ENCODE data around the gene LCAT. TPM values are rescaled to one million over a fixed set of nuclear protein-coding genes. Genes with fewer than 3 reads are reported as not detected.
A peak's percentile ranks its signal among the peaks of the same experiment; 100 is the strongest.
"Not testable (repeated sequence)": the region's sequence is repeated elsewhere in the genome, so short reads cannot be mapped to it uniquely, and the experiment has no call there.

Gene LCAT
- total RNA-seq, 1 donor from 2014 or later: 20.3 TPM

DNA sequence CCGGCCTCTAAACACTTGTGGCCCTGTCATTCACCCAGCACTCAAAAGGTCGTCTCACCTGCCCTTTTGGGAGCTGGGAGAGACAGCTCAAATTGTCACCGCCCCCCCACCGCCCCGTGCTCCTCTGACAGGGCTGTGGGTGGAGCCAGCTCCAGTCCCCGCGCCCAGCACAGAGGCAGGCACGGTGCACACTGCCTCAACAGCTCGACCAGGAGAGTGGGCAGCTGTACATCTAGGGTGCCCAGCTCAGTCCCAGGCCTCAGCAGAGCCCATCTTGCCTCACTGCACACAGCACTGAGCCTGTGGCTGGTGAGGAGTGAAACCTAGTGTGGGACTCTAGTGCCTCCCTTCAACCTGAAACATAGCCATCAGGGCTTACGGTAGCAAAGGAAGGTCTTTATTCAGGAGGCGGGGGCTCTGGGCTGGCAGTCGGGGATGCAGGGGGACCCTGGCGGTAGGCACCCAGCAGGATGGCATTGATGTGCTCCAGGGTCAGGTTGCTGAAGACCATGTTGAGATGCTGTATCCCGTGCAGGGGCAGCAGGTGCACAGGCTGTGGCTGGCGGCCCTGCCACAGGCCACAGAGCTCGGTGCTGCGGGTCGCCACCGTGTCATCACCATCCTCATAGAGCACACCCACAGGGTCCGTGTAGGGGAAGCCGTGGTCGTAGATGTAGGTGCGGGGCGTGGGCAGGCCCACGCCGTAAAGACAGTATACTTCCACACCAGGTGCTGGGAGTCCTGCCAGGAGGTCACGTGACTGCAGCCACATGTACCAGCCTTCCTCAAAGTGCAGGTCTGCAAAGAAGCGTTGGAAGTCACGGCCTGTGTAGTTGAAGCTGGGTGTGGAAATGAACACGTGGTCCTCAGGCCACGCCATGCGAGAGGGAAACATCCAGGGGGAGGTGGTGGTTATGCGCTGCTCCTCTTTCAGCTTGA, 4.1 kb downstream of the LCAT start:
- DNase-seq (ENCODE audit: low spot score): no peak
- Mint-ChIP-seq H3K36me3 (ENCODE audit: low read depth) (peaks cover 27% of the 10 kb centered on the region), H3K27me3 (ENCODE audit: insufficient read depth) (no peaks in the 10 kb centered on the region), H3K27ac (peak overlapping the region; percentile 76), H3K4me1 (ENCODE audit: low read depth) (peaks cover 42% of the 10 kb centered on the region), H3K9me3 (no peaks in the 10 kb centered on the region), H3K4me3 (peak overlapping the region; percentile 33)
- intact Hi-C loops (cut with micrococcal nuclease): loop anchor here (5.0 kb wide), 3 partner anchors 143 to 373 kb away; partner anchors contain the start of genes ESRP2, PRMT7 and SLC7A6OS

GRCh38 chr16:67937713-67938112, 6.2 kb downstream of the LCAT start:
- H3K27me3 Mint-ChIP-seq (ENCODE audit: insufficient read depth); DNase-seq (ENCODE audit: low spot score); H3K9me3 Mint-ChIP-seq: not testable (repeated sequence)
- Mint-ChIP-seq H3K27ac (peak overlapping the region; percentile 96), H3K4me1 (ENCODE audit: low read depth) (peaks cover 49% of the 10 kb centered on the region), H3K36me3 (ENCODE audit: low read depth) (peaks cover 37% of the 10 kb centered on the region), H3K4me3 (peak overlapping the region; percentile 98)
- intact Hi-C loops (cut with micrococcal nuclease): loop anchor here (2.0 to 5.0 kb wide), 4 partner anchors 127 to 375 kb away; partner anchors contain the start of genes ESRP2, PRMT7 and SLC7A6OS

GRCh38 chr16:67936880-67937605, 6.9 kb downstream of the LCAT start:
- Mint-ChIP-seq H3K36me3 (ENCODE audit: low read depth) (peaks cover 38% of the 10 kb centered on the region), H3K27me3 (ENCODE audit: insufficient read depth) (no peaks in the 10 kb centered on the region), H3K4me3 (peak overlapping the region; percentile 98), H3K9me3 (no peaks in the 10 kb centered on the region), H3K4me1 (ENCODE audit: low read depth) (peaks cover 46% of the 10 kb centered on the region), H3K27ac (peak overlapping the region; percentile 96)
- DNase-seq (ENCODE audit: low spot score): peak; percentile 83
- intact Hi-C loops (cut with micrococcal nuclease): loop anchor here (1.0 to 5.0 kb wide), 5 partner anchors 128 to 375 kb away; partner anchors contain the start of genes ACD, ESRP2, PARD6A and PRMT7

- peaks cover 37% of the 10 kb centered on the region for H3K36me3 Mint-ChIP-seq (ENCODE audit: low read depth)
- intact Hi-C loops (cut with micrococcal nuclease): loop anchor here (1.0 to 5.0 kb wide), 5 partner anchors 128 to 376 kb away; partner anchors contain the start of genes ACD, ESRP2, PARD6A and PRMT7
- no peak for DNase-seq (ENCODE audit: low spot score)
- peak within 1 kb of the TSS; percentile 98 for H3K4me3 Mint-ChIP-seq
- H3K9me3 Mint-ChIP-seq: no peaks in the 10 kb centered on the region
- H3K27me3 Mint-ChIP-seq (ENCODE audit: insufficient read depth): no peaks in the 10 kb centered on the region
- peak within 1 kb of the TSS; percentile 96 for H3K27ac Mint-ChIP-seq
- peaks cover 39% of the 10 kb centered on the region for H3K4me1 Mint-ChIP-seq (ENCODE audit: low read depth)
These were observed 7.6 kb downstream of the LCAT start, which contains the start of gene PSMB10 for GRCh38 chr16:67936124-67936879. TSS of gene PSMB10 (minus strand) at chr16:67936850. CDS start at chr16:67936749, 101 bp downstream.

GRCh38 chr16:67935402-67936123, 8.4 kb downstream of the LCAT start:
- H3K36me3 Mint-ChIP-seq (ENCODE audit: low read depth): peaks cover 37% of the 10 kb centered on the region
- DNase-seq (ENCODE audit: low spot score): peak; percentile 92

GRCh38 chr16:67935101-67935401, 8.9 kb downstream of the LCAT start:
- intact Hi-C loops (cut with micrococcal nuclease): loop anchor here (1.0 to 5.0 kb wide), 13 partner anchors 33 to 454 kb away; partner anchors contain the start of genes ATP6V0D1, CTCF, DDX28 and DUS2

More at GRCh38 chr16:67935402-67936123, 8.4 kb downstream of the LCAT start:
- peak overlapping the region; percentile 96 for H3K27ac Mint-ChIP-seq
- peaks cover 37% of the 10 kb centered on the region for H3K4me1 Mint-ChIP-seq (ENCODE audit: low read depth)
- H3K4me3 Mint-ChIP-seq: peak overlapping the region; percentile 98
- no peaks in the 10 kb centered on the region for H3K9me3 Mint-ChIP-seq
- H3K27me3 Mint-ChIP-seq (ENCODE audit: insufficient read depth): no peaks in the 10 kb centered on the region
- intact Hi-C loops (cut with micrococcal nuclease): loop anchor here (1.0 to 5.0 kb wide), 15 partner anchors 33 to 454 kb away; partner anchors contain the start of genes ACD, ATP6V0D1, CTCF and DDX28

GRCh38 chr16:67934306-67935100, 9.4 kb downstream of the LCAT start:
- intact Hi-C loops (cut with micrococcal nuclease): loop anchor here (1.0 to 5.0 kb wide), 13 partner anchors 34 to 453 kb away; partner anchors contain the start of genes ATP6V0D1, CTCF, DDX28 and DUS2
- peaks cover 34% of the 10 kb centered on the region for H3K36me3 Mint-ChIP-seq (ENCODE audit: low read depth)
- H3K27me3 Mint-ChIP-seq (ENCODE audit: insufficient read depth): no peaks in the 10 kb centered on the region
- H3K4me3 Mint-ChIP-seq: peak overlapping the region; percentile 98
- H3K27ac Mint-ChIP-seq: peak overlapping the region; percentile 96
- H3K9me3 Mint-ChIP-seq: no peaks in the 10 kb centered on the region
- DNase-seq (ENCODE audit: low spot score): no peak
- H3K4me1 Mint-ChIP-seq (ENCODE audit: low read depth): peaks cover 26% of the 10 kb centered on the region

More at GRCh38 chr16:67935101-67935401, 8.9 kb downstream of the LCAT start:
- Mint-ChIP-seq H3K27me3 (ENCODE audit: insufficient read depth) (no peaks in the 10 kb centered on the region), H3K4me1 (ENCODE audit: low read depth) (peaks cover 32% of the 10 kb centered on the region), H3K27ac (peak overlapping the region; percentile 96), H3K4me3 (peak overlapping the region; percentile 98), H3K9me3 (no peaks in the 10 kb centered on the region), H3K36me3 (ENCODE audit: low read depth) (peaks cover 36% of the 10 kb centered on the region)
- no peak for DNase-seq (ENCODE audit: low spot score)

DNA sequence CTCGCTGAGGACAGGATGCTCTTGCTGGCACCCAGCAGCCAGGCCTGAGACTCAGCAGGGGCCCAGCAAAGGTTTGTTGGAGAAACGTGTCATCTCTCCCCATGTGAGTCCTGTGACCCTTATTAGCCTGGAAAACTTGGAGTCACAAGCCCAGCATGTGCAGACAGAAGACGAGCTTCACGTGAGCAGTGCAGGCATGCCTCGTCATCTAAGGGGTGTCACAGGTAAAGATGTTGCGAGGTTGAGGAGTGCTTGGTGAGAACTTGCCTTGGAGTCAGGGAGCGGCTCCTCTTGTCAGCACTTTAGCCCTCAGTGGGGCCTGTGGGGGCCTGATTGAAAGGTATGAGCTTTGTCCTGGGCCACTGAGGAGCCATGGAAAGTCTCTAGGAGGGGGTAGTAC, 10.1 kb downstream of the LCAT start:
- no peak for DNase-seq (ENCODE audit: low spot score)
- no peaks in the 10 kb centered on the region for H3K27me3 Mint-ChIP-seq (ENCODE audit: insufficient read depth)
- H3K9me3 Mint-ChIP-seq: no peaks in the 10 kb centered on the region
- peak overlapping the region; percentile 22 for H3K4me3 Mint-ChIP-seq
- peaks cover 25% of the 10 kb centered on the region for H3K4me1 Mint-ChIP-seq (ENCODE audit: low read depth)
- peaks cover 34% of the 10 kb centered on the region for H3K36me3 Mint-ChIP-seq (ENCODE audit: low read depth)
- H3K27ac Mint-ChIP-seq: peak overlapping the region; percentile 50
- intact Hi-C loops (cut with micrococcal nuclease): loop anchor here (2.0 kb wide), 1 partner anchor 91 kb away; the partner anchor contains the start of gene THAP11

DNA sequence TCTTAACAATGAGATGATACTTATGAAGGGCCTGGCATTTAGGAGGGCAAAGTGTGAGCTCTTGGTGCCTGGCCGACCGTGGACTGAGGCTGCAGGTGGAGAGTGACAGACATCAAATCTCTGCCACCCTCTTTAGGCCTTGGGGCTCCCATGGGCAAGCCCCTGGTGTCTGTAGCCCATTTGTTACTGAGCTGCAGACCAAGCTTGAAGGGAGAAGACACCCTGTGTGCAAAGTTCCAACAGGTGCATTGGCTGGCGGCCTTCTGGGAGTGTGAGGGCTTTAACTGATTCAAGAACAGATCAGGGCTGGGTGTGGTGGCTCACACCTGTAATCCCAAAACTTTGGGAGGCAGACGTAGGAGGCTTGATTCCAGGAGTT, 11.5 kb downstream of the LCAT start:
- Mint-ChIP-seq H3K36me3 (ENCODE audit: low read depth) (peaks cover 35% of the 10 kb centered on the region), H3K27me3 (ENCODE audit: insufficient read depth) (no peaks in the 10 kb centered on the region), H3K9me3 (no peaks in the 10 kb centered on the region), H3K27ac (no peak overlapping the region), H3K4me3 (no peak overlapping the region), H3K4me1 (ENCODE audit: low read depth) (peaks cover 23% of the 10 kb centered on the region)
- no peak for DNase-seq (ENCODE audit: low spot score)
- intact Hi-C loops (cut with micrococcal nuclease): no loop called here

GRCh38 chr16:67931712-67932461, 12.0 kb downstream of the LCAT start, which contains the start of gene CTRL:
TSS of gene CTRL (minus strand) at chr16:67931862. CDS start at chr16:67931852, 10 bp downstream.
- Mint-ChIP-seq H3K27me3 (ENCODE audit: insufficient read depth) (no peaks in the 10 kb centered on the region), H3K4me1 (ENCODE audit: low read depth) (peaks cover 18% of the 10 kb centered on the region), H3K9me3 (no peaks in the 10 kb centered on the region), H3K27ac (peak within 1 kb of the TSS; percentile 29), H3K4me3 (no peak within 1 kb of the TSS), H3K36me3 (ENCODE audit: low read depth) (peaks cover 31% of the 10 kb centered on the region)
- intact Hi-C loops (cut with micrococcal nuclease): no loop called here
- DNase-seq (ENCODE audit: low spot score): no peak

Measured in activated T-helper 1 cell treated with anti-CD3 and anti-CD28 coated beads, Interleukin-12 subunit alpha, Interleukin-12 subunit beta, Interleukin-2, Interleukin-4 antibody, amounts not matched to agents 30 ng/mL and 10 ng/mL and 1 ng/mL, durations not matched to agents 14 hours and 24 hours and 36 hours (primary cell).